ENCODE measurements around the gene ACTMAP.

Gene ACTMAP

DNA sequence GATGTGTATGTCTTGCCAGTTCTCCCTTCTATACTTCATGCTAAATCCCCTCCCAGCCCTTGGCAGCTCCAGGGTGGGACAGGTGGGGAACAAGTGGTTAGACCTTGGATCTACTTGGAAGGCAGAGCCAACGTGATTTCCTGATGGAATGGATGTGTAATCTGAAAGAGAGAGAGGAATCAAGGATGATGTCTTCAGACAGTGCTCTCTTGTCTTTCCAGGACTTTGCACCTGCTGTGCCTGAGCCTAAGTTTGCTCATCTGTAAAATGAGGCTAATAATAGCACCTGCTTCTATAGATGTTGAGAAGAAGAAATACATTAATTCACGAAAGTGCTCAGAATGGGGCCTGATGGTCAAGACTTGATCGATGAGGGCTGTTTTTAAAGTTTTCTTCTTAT, 41.7 kb upstream of the ACTMAP start:
- Histone ChIP-seq H3K9me3 (replicated peaks; ENCODE audit: insufficient read depth, low read length) (no peaks in the 10 kb centered on the region), H3K4me1 (ENCODE audit: low read length) (no peaks in the 10 kb centered on the region), H4K20me1 (ENCODE audit: insufficient read depth, low read length) (no peaks in the 10 kb centered on the region), H3K79me2 (ENCODE audit: low read length) (no peaks in the 10 kb centered on the region), H2AFZ (ENCODE audit: low read length) (no peak overlapping the region), H3K9ac (ENCODE audit: low read length) (no peak overlapping the region), H3K9me2 (replicated peaks; ENCODE audit: insufficient read depth, low read length) (no peaks in the 10 kb centered on the region), H3K27ac (ENCODE audit: low read length) (no peak overlapping the region), H3K4me3 (ENCODE audit: low read length) (no peak overlapping the region), H3F3A (ENCODE audit: insufficient read depth, low read length) (no peaks in the 10 kb centered on the region), H3K4me2 (ENCODE audit: low read depth, low read length) (no peak overlapping the region), H3K36me3 (replicated peaks; ENCODE audit: insufficient read depth, low read length) (no peaks in the 10 kb centered on the region), H3K27me3 (replicated peaks; ENCODE audit: insufficient read depth, low read length) (no peaks in the 10 kb centered on the region)
- TF ChIP-seq EZH2 (optimal IDR thresholded peaks at IDR 0.05; ENCODE audit: low read depth, low read length) = no peak
- DNase-seq = no peak

- no peak overlapping the region for H3K4me3 ChIP-seq (ENCODE audit: low read length)
- H3K79me2 ChIP-seq (ENCODE audit: low read length) = no peaks in the 10 kb centered on the region
- no peaks in the 10 kb centered on the region for H4K20me1 ChIP-seq (ENCODE audit: insufficient read depth, low read length)
- TF ChIP-seq CTCF (IDR thresholded peaks at IDR 0.05; ENCODE audit: low read length) = no peak
- no peak for TF ChIP-seq EZH2phosphoT487 (IDR thresholded peaks at IDR 0.05; ENCODE audit: low read length)
- no peak for TF ChIP-seq EZH2 (optimal IDR thresholded peaks at IDR 0.05; ENCODE audit: low read depth, low read length)
- H3K36me3 ChIP-seq (replicated peaks; ENCODE audit: insufficient read depth, low read length) = no peaks in the 10 kb centered on the region
- no peaks in the 10 kb centered on the region for H3K9me3 ChIP-seq (replicated peaks; ENCODE audit: insufficient read depth, low read length)
- H3K27ac ChIP-seq (ENCODE audit: low read length) = no peak overlapping the region
- H2AFZ ChIP-seq (ENCODE audit: low read length) = no peak overlapping the region
- no peak overlapping the region for H3K9ac ChIP-seq (ENCODE audit: low read length)
- no peaks in the 10 kb centered on the region for H3K4me1 ChIP-seq (ENCODE audit: low read length)
- no peak overlapping the region for H3K4me2 ChIP-seq (ENCODE audit: low read depth, low read length)
- H3K27me3 ChIP-seq (replicated peaks; ENCODE audit: insufficient read depth, low read length) = no peaks in the 10 kb centered on the region
- DNase-seq = no peak
- H3K9me2 ChIP-seq (replicated peaks; ENCODE audit: insufficient read depth, low read length) = no peaks in the 10 kb centered on the region
- H3F3A ChIP-seq (ENCODE audit: insufficient read depth, low read length) = no peaks in the 10 kb centered on the region
Measured at GRCh38 chr19:40791349-40791748, 41.1 kb upstream of the ACTMAP start.

DNA sequence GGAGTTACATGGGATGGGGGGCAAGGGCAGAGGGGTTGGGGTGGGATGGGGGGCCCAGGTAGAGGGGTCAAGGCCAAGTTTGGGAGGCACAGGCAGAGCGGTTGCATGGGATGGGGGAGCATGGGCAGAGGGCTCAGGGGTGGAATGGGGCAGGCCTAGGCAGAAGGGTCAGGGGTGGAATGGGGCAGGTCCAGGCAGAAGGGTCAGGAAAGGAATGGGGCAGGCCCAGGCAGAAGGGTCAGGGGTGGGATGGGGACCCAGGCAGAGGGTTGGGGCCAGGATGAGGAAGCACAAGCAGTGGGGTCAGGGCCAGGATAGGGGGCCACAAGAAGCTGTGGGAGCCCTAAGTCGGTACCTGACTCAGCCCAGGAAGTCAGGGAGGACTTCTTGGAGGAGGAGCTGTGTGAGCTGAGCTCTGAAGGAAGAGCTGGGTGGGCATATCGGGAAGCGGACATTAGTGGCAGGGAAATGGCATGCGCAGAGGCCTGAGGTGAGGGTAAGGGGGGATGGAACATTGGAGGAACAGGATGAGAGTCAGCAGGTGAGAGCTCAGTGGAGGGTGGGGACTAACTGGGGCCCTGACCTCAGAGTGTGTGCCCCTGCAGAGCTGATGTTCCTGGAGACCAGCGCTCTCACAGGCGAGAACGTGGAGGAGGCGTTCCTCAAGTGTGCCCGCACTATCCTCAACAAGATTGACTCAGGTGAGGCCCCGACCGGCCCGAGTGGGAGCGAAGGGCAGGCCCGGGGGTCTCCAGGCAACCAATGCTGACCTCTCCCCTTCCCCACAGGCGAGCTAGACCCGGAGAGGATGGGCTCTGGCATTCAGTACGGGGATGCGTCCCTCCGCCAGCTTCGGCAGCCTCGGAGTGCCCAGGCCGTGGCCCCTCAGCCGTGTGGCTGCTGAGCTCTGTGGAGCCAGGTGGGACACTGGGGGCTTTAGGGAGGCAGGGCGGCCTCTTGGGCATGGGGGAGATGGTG, 36.1 kb upstream of the ACTMAP start:
- no peaks in the 10 kb centered on the region; the same call in 1 of the 2 replicates for H3F3A ChIP-seq (ENCODE audit: insufficient read depth, low read length)

More for the DNA sequence above, 36.1 kb upstream of the ACTMAP start:
- H3K9me2 ChIP-seq (replicated peaks; ENCODE audit: insufficient read depth, low read length) = no peaks in the 10 kb centered on the region
- no peak overlapping the region for H3K4me2 ChIP-seq (ENCODE audit: low read depth, low read length)
- H3K79me2 ChIP-seq (ENCODE audit: low read length) = no peaks in the 10 kb centered on the region
- no peak for TF ChIP-seq EZH2 (optimal IDR thresholded peaks at IDR 0.05; ENCODE audit: low read depth, low read length)
- TF ChIP-seq CTCF (IDR thresholded peaks at IDR 0.05; ENCODE audit: low read length) = no peak
- TF ChIP-seq EZH2phosphoT487 (IDR thresholded peaks at IDR 0.05; ENCODE audit: low read length) = no peak
- H3K27me3 ChIP-seq (replicated peaks; ENCODE audit: insufficient read depth, low read length) = no peaks in the 10 kb centered on the region
- no peak overlapping the region for H3K4me3 ChIP-seq (ENCODE audit: low read length)
- no peak for DNase-seq
- H4K20me1 ChIP-seq (ENCODE audit: insufficient read depth, low read length) = no peaks in the 10 kb centered on the region
- no peaks in the 10 kb centered on the region for H3K36me3 ChIP-seq (replicated peaks; ENCODE audit: insufficient read depth, low read length)
- no peaks in the 10 kb centered on the region for H3K9me3 ChIP-seq (replicated peaks; ENCODE audit: insufficient read depth, low read length)
- H3K4me1 ChIP-seq (ENCODE audit: low read length) = no peaks in the 10 kb centered on the region
- H2AFZ ChIP-seq (ENCODE audit: low read length) = no peak overlapping the region
- H3K9ac ChIP-seq (ENCODE audit: low read length) = no peak overlapping the region
- H3K27ac ChIP-seq (ENCODE audit: low read length) = no peak overlapping the region
